ENCODE data around the gene MAL.

The MAL gene

DNA sequence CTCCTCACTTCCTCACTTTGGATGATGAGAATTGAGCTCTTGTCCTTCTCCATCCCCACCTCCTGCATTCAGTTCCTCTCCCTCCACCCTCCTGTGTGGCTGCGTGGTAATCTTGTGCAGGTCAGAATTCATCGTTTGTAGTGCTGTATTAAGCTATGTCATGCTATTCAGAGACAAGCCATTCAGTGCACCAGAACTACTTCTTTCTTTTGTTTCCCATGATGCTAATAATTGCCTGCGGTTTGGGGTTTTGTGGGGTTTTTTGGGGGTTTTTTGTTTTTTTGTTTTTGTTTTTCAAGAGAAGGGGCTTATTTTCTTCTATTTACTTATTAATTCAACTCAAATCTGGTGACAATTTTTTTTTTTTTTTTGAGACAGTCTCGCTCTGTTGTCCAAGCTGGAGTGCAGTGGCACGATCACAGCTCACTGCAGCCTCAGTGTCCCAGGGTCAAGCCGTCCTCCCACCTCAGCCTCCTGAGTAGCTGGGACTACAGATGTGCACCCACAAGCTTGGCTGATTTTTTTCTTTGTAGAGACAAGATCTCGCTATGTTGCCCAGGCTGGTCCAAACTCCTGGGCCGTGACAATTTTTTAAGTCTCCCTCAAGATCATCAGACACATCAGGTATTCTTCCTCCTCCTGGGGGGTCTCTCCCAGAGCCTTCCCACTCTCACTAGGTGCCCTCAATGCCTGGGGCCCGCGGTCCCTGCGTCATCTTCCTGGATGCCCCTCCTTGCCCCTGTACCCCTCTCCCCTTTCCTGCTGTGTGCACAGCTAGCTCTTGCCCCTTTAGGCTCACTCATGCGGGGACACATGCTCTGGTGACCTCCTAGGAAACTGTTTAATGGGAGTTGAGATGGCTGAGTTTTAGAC, 37.8 kb downstream of the MAL start:
- Histone ChIP-seq H3K4me1 (ENCODE audit: control insufficient read depth, insufficient read depth, low read length) (no peaks in the 10 kb centered on the region), H3K36me3 (ENCODE audit: control insufficient read depth, insufficient read depth, low read length) (no peaks in the 10 kb centered on the region), H3K27me3 (ENCODE audit: control insufficient read depth, insufficient read depth, low read length) (no peaks in the 10 kb centered on the region), H3K9ac (ENCODE audit: low read depth, low read length) (no peak overlapping the region), H3K4me3 (ENCODE audit: low read depth, low read length) (no peak overlapping the region), H3K9me3 (ENCODE audit: control insufficient read depth, insufficient read depth, low read length) (no peaks in the 10 kb centered on the region)

- H3K27me3 ChIP-seq (ENCODE audit: control insufficient read depth, insufficient read depth, low read length) = no peaks in the 10 kb centered on the region
- no peak overlapping the region for H3K4me3 ChIP-seq (ENCODE audit: low read depth, low read length)
- H3K9ac ChIP-seq (ENCODE audit: low read depth, low read length) = no peak overlapping the region
- no peaks in the 10 kb centered on the region for H3K4me1 ChIP-seq (ENCODE audit: control insufficient read depth, insufficient read depth, low read length)
- H3K9me3 ChIP-seq (ENCODE audit: control insufficient read depth, insufficient read depth, low read length) = no peaks in the 10 kb centered on the region
- no peaks in the 10 kb centered on the region for H3K36me3 ChIP-seq (ENCODE audit: control insufficient read depth, insufficient read depth, low read length)
Observed at GRCh38 chr2:95068256-95068655, 42.7 kb downstream of the MAL start.

GRCh38 chr2:95069465-95069864, 44.0 kb downstream of the MAL start:
- Histone ChIP-seq H3K27me3 (ENCODE audit: control insufficient read depth, insufficient read depth, low read length) (no peaks in the 10 kb centered on the region), H3K4me3 (ENCODE audit: low read depth, low read length) (no peak overlapping the region), H3K4me1 (ENCODE audit: control insufficient read depth, insufficient read depth, low read length) (no peaks in the 10 kb centered on the region), H3K9ac (ENCODE audit: low read depth, low read length) (no peak overlapping the region), H3K9me3 (ENCODE audit: control insufficient read depth, insufficient read depth, low read length) (no peaks in the 10 kb centered on the region), H3K36me3 (ENCODE audit: control insufficient read depth, insufficient read depth, low read length) (no peaks in the 10 kb centered on the region)

DNA sequence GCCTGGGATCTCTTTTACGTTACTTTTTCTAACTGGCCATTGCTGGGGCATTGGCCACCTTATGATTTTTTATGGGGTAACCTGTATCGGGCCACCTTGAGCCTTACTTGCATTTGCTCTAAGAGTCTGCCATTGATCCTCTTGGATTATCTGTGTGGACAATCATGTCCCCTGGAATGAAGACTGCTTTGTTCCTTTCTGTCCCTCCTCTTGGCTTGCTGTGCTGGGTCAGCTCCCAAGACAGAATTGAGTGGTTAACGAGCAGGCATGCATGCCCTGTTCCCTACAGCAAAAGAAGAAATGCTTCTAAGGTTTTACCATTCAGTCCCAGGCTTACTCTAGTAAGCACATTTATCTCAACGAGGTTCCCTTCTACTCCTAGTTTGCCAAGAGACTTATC, 46.3 kb downstream of the MAL start:
- no peak overlapping the region for H3K4me3 ChIP-seq (ENCODE audit: low read depth, low read length)
- H3K4me1 ChIP-seq (ENCODE audit: control insufficient read depth, insufficient read depth, low read length) = no peaks in the 10 kb centered on the region
- H3K9ac ChIP-seq (ENCODE audit: low read depth, low read length) = no peak overlapping the region
- H3K27me3 ChIP-seq (ENCODE audit: control insufficient read depth, insufficient read depth, low read length) = no peaks in the 10 kb centered on the region
- no peaks in the 10 kb centered on the region for H3K9me3 ChIP-seq (ENCODE audit: control insufficient read depth, insufficient read depth, low read length)
- no peaks in the 10 kb centered on the region for H3K36me3 ChIP-seq (ENCODE audit: control insufficient read depth, insufficient read depth, low read length)

- no peak overlapping the region for H3K4me3 ChIP-seq (ENCODE audit: low read depth, low read length)
- no peaks in the 10 kb centered on the region for H3K36me3 ChIP-seq (ENCODE audit: control insufficient read depth, insufficient read depth, low read length)
- no peaks in the 10 kb centered on the region for H3K9me3 ChIP-seq (ENCODE audit: control insufficient read depth, insufficient read depth, low read length)
- H3K4me1 ChIP-seq (ENCODE audit: control insufficient read depth, insufficient read depth, low read length) = no peaks in the 10 kb centered on the region
- no peaks in the 10 kb centered on the region for H3K27me3 ChIP-seq (ENCODE audit: control insufficient read depth, insufficient read depth, low read length)
- no peak overlapping the region for H3K9ac ChIP-seq (ENCODE audit: low read depth, low read length)
Observed at GRCh38 chr2:95072424-95072823, 46.9 kb downstream of the MAL start.

- no peak overlapping the region for H3K9ac ChIP-seq (ENCODE audit: low read depth, low read length)
- H3K9me3 ChIP-seq (ENCODE audit: control insufficient read depth, insufficient read depth, low read length) = no peaks in the 10 kb centered on the region
- no peaks in the 10 kb centered on the region for H3K27me3 ChIP-seq (ENCODE audit: control insufficient read depth, insufficient read depth, low read length)
- H3K4me1 ChIP-seq (ENCODE audit: control insufficient read depth, insufficient read depth, low read length) = peaks cover 7% of the 10 kb centered on the region
- H3K4me3 ChIP-seq (ENCODE audit: low read depth, low read length) = no peak overlapping the region
- H3K36me3 ChIP-seq (ENCODE audit: control insufficient read depth, insufficient read depth, low read length) = no peaks in the 10 kb centered on the region
Observed at GRCh38 chr2:95073856-95074662, 48.6 kb downstream of the MAL start.

DNA sequence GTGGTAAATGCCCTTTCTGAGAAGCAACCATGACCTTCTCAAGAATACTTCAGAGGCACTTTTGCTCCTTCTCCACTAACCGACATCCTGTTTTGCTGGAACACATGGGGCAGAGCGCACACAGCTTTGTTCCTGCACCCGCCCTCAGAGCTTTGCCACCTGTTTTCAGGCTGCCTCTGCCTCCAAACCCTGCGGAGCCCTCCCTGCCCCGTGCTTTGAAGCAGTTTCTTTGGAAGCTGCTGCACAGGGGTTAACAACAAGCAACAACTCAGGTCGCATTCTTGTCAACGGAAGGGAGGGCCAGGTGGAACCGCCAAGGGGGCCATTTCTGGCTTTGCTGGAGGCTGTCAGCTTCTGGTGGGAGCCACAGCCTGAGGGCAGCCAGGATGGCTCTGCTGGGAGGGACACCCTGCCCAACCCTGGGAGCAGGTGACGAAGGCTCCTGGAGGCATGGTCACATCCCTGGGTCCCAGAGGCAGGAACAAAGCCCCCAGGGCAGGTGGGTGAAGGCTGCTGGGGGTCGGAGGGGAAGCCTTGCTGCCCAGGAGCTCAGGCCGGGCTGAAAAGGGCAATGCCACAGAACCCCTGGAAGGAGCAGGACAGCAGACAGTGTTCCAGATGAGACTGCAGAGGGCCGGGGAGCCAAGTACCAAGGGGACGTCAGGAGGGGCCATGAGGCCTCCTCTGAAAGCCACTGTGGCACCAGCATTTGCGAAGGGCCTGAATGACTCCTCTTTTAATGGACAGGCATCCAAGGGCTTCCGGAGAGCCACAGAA, 49.3 kb downstream of the MAL start:
- Histone ChIP-seq H3K36me3 (ENCODE audit: control insufficient read depth, insufficient read depth, low read length) (no peaks in the 10 kb centered on the region), H3K4me3 (ENCODE audit: low read depth, low read length) (no peak overlapping the region), H3K27me3 (ENCODE audit: control insufficient read depth, insufficient read depth, low read length) (no peaks in the 10 kb centered on the region), H3K9me3 (ENCODE audit: control insufficient read depth, insufficient read depth, low read length) (no peaks in the 10 kb centered on the region), H3K4me1 (ENCODE audit: control insufficient read depth, insufficient read depth, low read length) (peaks cover 8% of the 10 kb centered on the region), H3K9ac (ENCODE audit: low read depth, low read length) (no peak overlapping the region)

- no peak overlapping the region for H3K9ac ChIP-seq (ENCODE audit: low read depth, low read length)
- no peaks in the 10 kb centered on the region for H3K36me3 ChIP-seq (ENCODE audit: control insufficient read depth, insufficient read depth, low read length)
- H3K4me1 ChIP-seq (ENCODE audit: control insufficient read depth, insufficient read depth, low read length) = peaks cover 8% of the 10 kb centered on the region
- no peak overlapping the region for H3K4me3 ChIP-seq (ENCODE audit: low read depth, low read length)
- H3K9me3 ChIP-seq (ENCODE audit: control insufficient read depth, insufficient read depth, low read length) = no peaks in the 10 kb centered on the region
- H3K27me3 ChIP-seq (ENCODE audit: control insufficient read depth, insufficient read depth, low read length) = no peaks in the 10 kb centered on the region
Observed at GRCh38 chr2:95075440-95076132, 50.1 kb downstream of the MAL start.

- H3K9me3 ChIP-seq (ENCODE audit: control insufficient read depth, insufficient read depth, low read length) = no peaks in the 10 kb centered on the region
- peak overlapping the region; percentile 2 for H3K9ac ChIP-seq (ENCODE audit: low read depth, low read length)
- peaks cover 8% of the 10 kb centered on the region for H3K4me1 ChIP-seq (ENCODE audit: control insufficient read depth, insufficient read depth, low read length)
- no peaks in the 10 kb centered on the region for H3K27me3 ChIP-seq (ENCODE audit: control insufficient read depth, insufficient read depth, low read length)
- H3K36me3 ChIP-seq (ENCODE audit: control insufficient read depth, insufficient read depth, low read length) = no peaks in the 10 kb centered on the region
- H3K4me3 ChIP-seq (ENCODE audit: low read depth, low read length) = peak overlapping the region; percentile 53
Observed at GRCh38 chr2:95076705-95077529, 51.4 kb downstream of the MAL start.

DNA sequence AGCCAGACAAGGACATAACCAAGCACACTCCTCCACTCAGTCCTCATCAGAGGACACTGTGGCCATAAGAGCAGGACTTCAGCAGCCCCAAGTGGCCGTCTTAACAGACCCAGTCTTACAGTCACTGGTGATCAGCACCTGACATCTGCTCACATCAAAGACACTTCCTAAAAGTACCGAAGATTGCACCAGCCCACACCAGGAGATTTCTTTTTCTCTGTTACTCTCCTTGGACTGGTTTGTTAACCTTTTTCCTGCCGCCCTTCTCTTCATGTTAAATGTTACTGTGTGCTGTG, 52.0 kb downstream of the MAL start:
- Histone ChIP-seq H3K9ac (ENCODE audit: low read depth, low read length) (no peak overlapping the region), H3K4me3 (ENCODE audit: low read depth, low read length) (peak overlapping the region; percentile 53), H3K36me3 (ENCODE audit: control insufficient read depth, insufficient read depth, low read length) (no peaks in the 10 kb centered on the region), H3K4me1 (ENCODE audit: control insufficient read depth, insufficient read depth, low read length) (peaks cover 8% of the 10 kb centered on the region), H3K9me3 (ENCODE audit: control insufficient read depth, insufficient read depth, low read length) (no peaks in the 10 kb centered on the region), H3K27me3 (ENCODE audit: control insufficient read depth, insufficient read depth, low read length) (no peaks in the 10 kb centered on the region)
